Superior temporal gyrus (tissue), 1 donor: Measurements from ENCODE around the gene GJB5.

Experiments
- DNase-seq: peaks from one replicate; pipeline ENCODE4 v3.0.0-alpha.2; 2016; ENCODE audit errors: extremely low spot score

Gene GJB5

GRCh38 chr1:34776911-34777310 lies 22.1 kb downstream of the GJB5 start:
- no peak for DNase-seq

GRCh38 chr1:34777519-34778321 lies 22.9 kb downstream of the GJB5 start:
- DNase-seq = no peak

- DNase-seq = no peak
These were observed 23.5 kb downstream of the GJB5 start for GRCh38 chr1:34778381-34778780.

GRCh38 chr1:34779005-34779404 lies 24.2 kb downstream of the GJB5 start:
- DNase-seq = no peak

- DNase-seq = no peak
These were observed 24.7 kb downstream of the GJB5 start for GRCh38 chr1:34779526-34779925.

GRCh38 chr1:34779962-34780361 lies 25.1 kb downstream of the GJB5 start:
- no peak for DNase-seq

GRCh38 chr1:34780528-34780927 lies 25.7 kb downstream of the GJB5 start:
- no peak for DNase-seq

GRCh38 chr1:34781071-34781843 lies 26.4 kb downstream of the GJB5 start, which contains the start of gene GJB3:
GJB3 (plus strand) TSS chr1:34781214; CDS start chr1:34784763, 3,549 bp downstream.
- DNase-seq = no peak

- DNase-seq = no peak
These were observed 27.1 kb downstream of the GJB5 start for GRCh38 chr1:34781844-34782391.

GRCh38 chr1:34784751-34785221 lies 29.9 kb downstream of the GJB5 start:
- no peak for DNase-seq

- DNase-seq = no peak
These were observed 30.5 kb downstream of the GJB5 start for GRCh38 chr1:34785231-34785874.

GRCh38 chr1:34785875-34786470 lies 31.1 kb downstream of the GJB5 start:
- DNase-seq = no peak

- DNase-seq = peak; percentile 93
These were observed 31.9 kb downstream of the GJB5 start for GRCh38 chr1:34786521-34787325.

- DNase-seq = no peak
These were observed 32.9 kb downstream of the GJB5 start for GRCh38 chr1:34787461-34788420.

GRCh38 chr1:34790985-34791384 lies 36.1 kb downstream of the GJB5 start:
- DNase-seq = no peak

- DNase-seq = no peak
These were observed 37.6 kb downstream of the GJB5 start for GRCh38 chr1:34792424-34792823.

GRCh38 chr1:34792868-34793727 lies 38.3 kb downstream of the GJB5 start, which contains the start of gene GJA4:
GJA4 (plus strand) TSS chr1:34792999; CDS start chr1:34794214, 1,215 bp downstream.
- no peak for DNase-seq

- no peak for DNase-seq
These were observed 39.3 kb downstream of the GJB5 start for GRCh38 chr1:34794001-34794789.
